PFSK-1 (cell line): Measurements from ENCODE around the gene ANKS1B.

Source experiments
- POLR2AphosphoS5 ChIP-seq: IDR thresholded peaks from 2 replicates; pipeline ENCODE4 v1.6.1; 2012; ENCODE audit warnings: low read depth, mild to moderate bottlenecking, control low read depth, low read length, moderate library complexity
- TAF1 ChIP-seq: IDR thresholded peaks from 2 replicates; pipeline ENCODE4 v1.6.1; 2012; ENCODE audit warnings: low read length, control low read depth, borderline replicate concordance; ENCODE audit not compliant: insufficient read depth

DNA sequence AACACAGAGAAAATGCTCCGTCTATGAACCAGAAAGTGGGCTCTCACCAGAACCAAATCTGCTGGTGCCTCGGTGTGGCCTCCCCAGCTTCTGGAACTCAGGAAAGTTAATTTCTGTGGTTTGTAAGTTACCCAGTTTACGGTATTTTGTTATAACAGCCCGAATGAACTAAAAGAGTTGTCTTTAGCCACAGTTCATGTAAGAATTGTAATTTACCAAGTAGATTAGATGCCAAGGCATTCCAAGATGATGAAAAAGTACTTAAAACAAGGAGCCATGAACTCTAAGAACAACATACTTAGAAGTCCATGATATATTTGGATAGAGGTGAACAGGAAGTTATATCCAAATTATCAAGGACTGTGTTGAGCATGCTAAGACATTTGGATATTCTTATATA, 597.1 kb downstream of the ANKS1B start:
- TF ChIP-seq TAF1 (no peak), POLR2AphosphoS5 (no peak)
